Cardiac septum (tissue), 1 donor: ENCODE measurements around the gene MSL2. TPM values are rescaled to one million over a fixed set of nuclear protein-coding genes. Genes with fewer than 3 reads are reported as not detected.
"Not testable (repeated sequence)": the region's sequence is repeated elsewhere in the genome, so short reads cannot be mapped to it uniquely, and the experiment has no call there.

Experiments
- DNase-seq: peaks from one replicate; pipeline ENCODE4 v3.0.0-alpha.2; 2020; ENCODE audit warnings: low spot score
- intact Hi-C: fragments of 100-400 bp; cut with DNase I; formaldehyde crosslinking; loops from one replicate; pipeline ENCODE4 v1.14.0; 2022
- long read RNA-seq: library from polyadenylated mRNA; unstranded; transcript quantifications from one replicate; pipeline ENCODE4 v2.0.0, GENCODE V29; 2021
- total RNA-seq: library from RNA; stranded (reverse); fragmentation: NEBNext Ultra II Directional; extraction: Animal tissue kit (Norgen Biotek cat#: 25700); gene quantifications from one replicate; pipeline ENCODE4 v1.2.1, GENCODE V29; 2021
- donor health status: DM: no; HTN: no; CAD: no.

Gene MSL2
- total RNA-seq = 20.0 TPM
- long read RNA-seq, full-length matches to known transcripts = 3 of 4 reads
- long read RNA-seq, partial matches to known transcripts = 0 of 4 reads
- long read RNA-seq, other reads (novel, unspliced or antisense) = 1 of 4 reads

DNA sequence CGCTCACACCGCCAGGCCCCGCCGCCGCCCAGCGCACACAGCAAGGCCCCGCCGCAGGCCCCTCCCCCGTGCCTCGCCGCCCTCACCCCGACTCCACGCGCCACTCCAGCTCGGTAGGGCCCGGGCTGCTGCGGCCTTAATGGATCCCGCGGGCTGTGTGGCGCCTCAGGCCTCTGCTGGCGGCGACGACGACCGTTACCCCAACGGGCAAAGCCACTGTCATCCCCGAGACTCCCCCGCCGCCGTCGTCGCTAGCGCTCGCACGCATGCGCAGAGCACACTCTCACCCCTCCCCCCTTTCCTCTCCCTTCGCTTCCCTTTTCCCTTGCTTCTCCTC, at the start of gene MSL2:
Gene MSL2, minus strand, starts transcription at position 272 of the 337 bp plus-strand sequence. CDS start 1,222 bp downstream, outside the sequence.
- no peak for DNase-seq
- intact Hi-C loops = loop anchor here (1.0 to 10.0 kb wide), 6 partner anchors 51 to 666 kb away; partner anchors contain the start of genes NCK1, PCCB, PPP2R3A and STAG1

- intact Hi-C loops = no loop called here
Observed at GRCh38 chr3:136245691-136246090, 49.6 kb upstream of the MSL2 start.

GRCh38 chr3:136239094-136239493, 43.0 kb upstream of the MSL2 start:
- intact Hi-C loops = no loop called here
- DNase-seq = no peak

More at GRCh38 chr3:136245691-136246090, 49.6 kb upstream of the MSL2 start:
- no peak for DNase-seq

DNA sequence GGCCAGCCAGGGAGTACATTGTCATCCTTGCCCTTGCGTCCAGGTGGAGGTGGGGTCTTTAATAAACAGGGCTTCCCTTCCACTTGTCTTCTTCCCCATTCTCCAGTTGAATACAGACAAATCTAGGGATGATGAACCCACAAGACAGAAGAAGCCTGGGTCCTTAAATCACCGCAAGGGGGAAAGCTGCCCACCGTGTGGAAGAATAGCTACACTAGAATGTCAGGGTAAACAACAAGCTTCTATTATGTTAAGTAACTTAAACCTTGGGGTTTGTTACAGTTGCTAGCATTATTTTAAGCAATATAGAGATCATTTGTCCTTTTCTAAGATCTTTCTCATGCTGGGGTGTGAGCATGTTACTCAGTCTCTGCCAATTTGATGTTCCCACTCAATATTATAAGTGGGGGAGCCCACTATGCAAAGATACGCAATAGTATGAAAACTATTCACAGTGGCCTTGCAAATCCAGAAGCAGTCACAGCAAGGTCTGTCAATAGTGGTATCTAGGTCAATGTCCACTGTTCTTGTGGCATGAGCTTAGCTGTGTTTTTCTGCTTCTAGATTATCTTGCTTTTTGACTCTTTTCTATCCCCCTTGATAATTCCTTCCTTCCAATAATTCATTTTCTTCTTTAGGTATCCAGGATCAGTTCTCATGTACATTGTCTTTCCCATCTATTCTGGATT, 42.0 kb upstream of the MSL2 start:
- intact Hi-C loops = no loop called here
- DNase-seq = no peak

DNA sequence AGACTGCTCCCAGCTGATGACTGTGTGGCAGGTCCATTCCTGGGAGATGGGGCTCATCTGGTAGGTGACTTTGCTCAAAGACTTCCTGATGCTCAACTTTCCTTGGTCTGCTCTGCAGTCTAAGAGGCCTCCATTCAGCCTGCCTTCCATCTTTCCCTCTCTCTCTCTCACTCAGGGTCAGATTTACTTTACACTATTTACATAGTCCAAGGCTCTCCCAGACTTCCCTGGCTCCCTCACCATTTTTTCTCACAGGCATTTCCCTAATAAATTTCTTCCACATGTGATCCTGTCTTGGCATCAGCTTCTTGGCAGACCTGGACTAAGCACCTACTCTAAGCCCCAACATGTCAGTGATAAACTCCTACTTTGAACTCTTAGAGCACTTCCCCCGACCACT, 41.0 kb upstream of the MSL2 start:
- intact Hi-C loops = no loop called here
- DNase-seq = no peak

- no peak for DNase-seq
- intact Hi-C loops = no loop called here
Observed at GRCh38 chr3:136236109-136236508, 40.0 kb upstream of the MSL2 start.

DNA sequence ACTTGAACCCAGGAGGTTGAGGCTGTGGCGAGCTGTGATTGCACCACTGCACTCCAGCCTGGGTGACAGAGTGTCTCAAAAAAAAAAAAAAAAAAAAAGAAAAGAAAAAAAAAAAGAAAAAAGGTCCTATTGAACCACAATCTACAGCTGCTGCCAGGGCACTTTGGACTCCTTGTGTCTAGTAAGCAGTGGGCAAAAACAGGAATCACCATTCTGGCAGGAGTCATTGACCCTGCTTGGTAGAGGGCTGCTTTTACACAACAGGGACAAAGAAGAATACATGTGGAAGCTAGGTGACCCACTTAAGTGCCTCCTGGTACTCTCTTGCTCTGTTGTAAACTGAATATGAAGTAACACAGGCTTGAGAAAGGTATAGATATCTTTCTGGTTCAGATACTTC, 39.4 kb upstream of the MSL2 start:
- intact Hi-C loops = no loop called here

GRCh38 chr3:136232413-136232812, 36.3 kb upstream of the MSL2 start:
- intact Hi-C loops = no loop called here
- DNase-seq = no peak

More for the DNA sequence above, 39.4 kb upstream of the MSL2 start:
- DNase-seq = no peak

DNA sequence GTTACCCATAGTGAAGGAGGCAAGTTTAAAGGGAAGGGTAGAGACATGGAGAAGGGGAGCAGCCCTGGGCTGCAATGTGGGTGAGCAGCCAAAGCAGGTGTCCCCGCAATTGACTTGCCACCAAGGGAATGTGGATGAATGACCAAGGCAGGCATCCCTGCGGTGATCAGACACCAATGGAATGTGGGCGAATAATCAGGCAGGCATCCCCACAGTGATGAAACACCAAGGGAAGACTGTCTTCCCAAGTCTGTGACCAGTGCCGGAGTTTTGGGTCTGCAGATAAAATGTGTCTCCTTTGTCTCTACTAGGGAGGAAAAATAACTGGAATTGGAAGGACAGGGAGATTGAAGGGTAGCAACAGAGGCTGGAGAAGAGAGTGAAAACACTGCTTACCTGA, 26.6 kb upstream of the MSL2 start:
- DNase-seq, intact Hi-C loops: not testable (repeated sequence)

GRCh38 chr3:136211547-136211946, 15.4 kb upstream of the MSL2 start:
- DNase-seq = no peak
- intact Hi-C loops = no loop called here

GRCh38 chr3:136209921-136210320, 13.8 kb upstream of the MSL2 start:
- intact Hi-C loops = no loop called here

GRCh38 chr3:136207489-136208115, 11.5 kb upstream of the MSL2 start:
- intact Hi-C loops = no loop called here
- no peak for DNase-seq

More at GRCh38 chr3:136209921-136210320, 13.8 kb upstream of the MSL2 start:
- no peak for DNase-seq

- not testable (repeated sequence) for DNase-seq
- intact Hi-C loops = loop anchor here (5.0 to 10.0 kb wide), 4 partner anchors 54 to 663 kb away; partner anchors contain the start of genes NCK1 and PPP2R3A
Observed at GRCh38 chr3:136199219-136199618, 3.1 kb upstream of the MSL2 start.

DNA sequence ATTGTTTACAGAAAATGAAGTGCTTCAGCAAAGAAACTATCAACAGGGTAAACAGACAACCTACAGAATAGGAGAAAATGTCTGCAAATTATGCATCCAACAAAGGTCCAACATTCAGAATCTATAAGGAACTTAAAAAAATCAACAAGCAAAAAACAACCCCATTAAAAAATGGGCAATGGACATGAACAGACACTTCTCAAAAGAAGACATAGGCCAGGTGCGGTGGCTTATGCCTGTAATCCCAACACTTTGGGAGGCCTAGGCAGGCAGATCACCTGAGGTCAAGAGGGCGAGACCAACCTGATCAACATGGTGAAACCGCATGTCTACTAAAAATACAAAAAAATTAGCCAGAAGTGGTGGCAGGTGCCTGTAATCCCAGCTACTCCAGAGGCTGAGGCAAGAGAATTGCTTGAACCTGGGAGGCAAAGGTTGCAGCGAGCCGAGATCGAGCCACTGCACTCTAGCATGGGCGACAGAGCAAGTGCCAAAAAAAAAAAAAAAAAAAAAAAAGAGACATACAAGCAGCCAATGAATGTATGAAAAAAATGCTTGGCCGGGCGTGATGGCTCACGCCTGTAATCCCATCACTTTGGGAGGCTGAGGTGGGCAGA, 2.4 kb upstream of the MSL2 start:
- not testable (repeated sequence) for DNase-seq
- intact Hi-C loops = loop anchor here (5.0 to 10.0 kb wide), 4 partner anchors 54 to 664 kb away; partner anchors contain the start of genes NCK1 and PPP2R3A

- no peak for DNase-seq
- intact Hi-C loops = loop anchor here (5.0 to 10.0 kb wide), 4 partner anchors 52 to 665 kb away; partner anchors contain the start of genes NCK1 and PPP2R3A
Observed at GRCh38 chr3:136197159-136197793, 1.1 kb upstream of the MSL2 start.

DNA sequence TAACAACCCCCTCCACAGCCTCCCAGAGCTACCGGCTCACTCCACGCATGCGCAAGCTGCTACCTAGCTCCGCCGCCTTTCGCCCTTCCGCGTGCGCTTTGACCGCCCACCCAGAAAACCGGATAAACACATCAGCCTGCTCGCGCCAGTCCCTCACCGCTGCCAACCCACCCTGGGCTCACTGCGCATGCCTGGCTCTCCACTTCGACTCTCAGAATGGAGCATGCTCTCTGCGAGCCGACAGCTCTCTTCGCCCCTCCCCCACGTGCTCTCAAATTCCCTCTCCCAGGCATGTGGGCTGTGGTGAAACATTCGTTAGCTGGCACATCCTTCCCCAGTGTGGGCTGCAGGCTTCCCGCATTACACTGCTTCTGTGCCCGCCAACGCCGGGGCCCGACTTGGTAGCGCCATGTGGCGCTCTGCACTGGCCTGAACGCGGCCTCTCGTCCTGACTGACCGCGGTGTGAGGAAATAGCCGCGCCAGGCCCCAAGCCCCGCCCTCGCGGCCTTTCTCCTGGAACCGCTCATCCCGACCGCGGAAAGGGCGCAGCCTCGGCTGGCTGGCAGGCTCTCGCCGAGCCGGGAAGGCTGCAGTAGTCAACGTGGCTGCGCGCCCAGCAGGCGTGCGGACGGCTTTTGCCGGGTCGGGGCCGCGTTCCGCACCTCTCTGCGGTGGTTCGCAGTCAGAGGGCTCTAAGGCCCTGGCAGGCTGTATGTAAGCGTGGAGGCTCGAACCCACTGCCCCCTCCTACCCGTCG, 445 bp upstream of the MSL2 start:
- intact Hi-C loops = loop anchor here (1.0 to 10.0 kb wide), 6 partner anchors 52 to 666 kb away; partner anchors contain the start of genes NCK1, PCCB, PPP2R3A and STAG1
- DNase-seq = peak; percentile 99

DNA sequence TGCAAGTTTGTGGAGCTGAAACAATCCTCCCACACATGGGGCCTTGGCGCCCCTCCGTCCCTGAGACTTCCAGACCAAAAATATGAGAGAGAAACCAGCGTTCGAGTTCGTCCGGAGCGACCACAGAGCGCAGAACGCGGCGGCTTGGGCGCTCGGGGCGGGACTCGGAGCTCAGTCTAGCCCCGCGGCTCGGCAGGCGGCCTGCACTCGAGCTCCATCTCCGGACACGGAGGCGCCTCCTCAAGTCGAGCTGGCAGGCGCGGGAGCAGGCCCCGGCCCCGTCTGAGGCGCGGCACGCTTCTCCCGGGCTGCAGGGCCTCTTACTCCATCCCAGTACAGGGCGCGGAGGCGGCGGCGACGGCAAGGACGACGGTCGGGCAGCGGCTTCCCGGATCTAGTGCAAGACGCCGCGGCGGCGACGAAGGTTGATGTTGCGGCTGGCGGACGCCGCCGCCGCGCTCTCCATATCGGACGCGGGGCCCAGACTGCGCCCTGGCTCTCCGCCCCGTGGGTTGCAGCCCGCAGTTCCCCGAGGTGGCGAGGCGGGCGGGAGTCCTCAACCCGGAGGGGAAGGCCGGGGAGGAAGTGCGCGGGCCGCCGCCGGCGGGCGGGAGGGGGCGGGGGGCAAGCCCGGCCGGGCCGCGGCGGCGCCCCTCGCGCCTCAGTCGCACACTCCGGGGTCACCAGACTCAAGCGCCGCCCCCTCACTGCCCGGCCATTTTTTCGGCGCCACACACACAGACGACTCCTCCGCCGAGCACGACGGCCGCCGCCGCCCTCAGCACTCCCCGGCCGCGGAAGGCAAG, 674 bp downstream of the MSL2 start:
- intact Hi-C loops = loop anchor here (1.0 to 10.0 kb wide), 6 partner anchors 51 to 667 kb away; partner anchors contain the start of genes NCK1, PCCB, PPP2R3A and STAG1
- DNase-seq = peak; percentile 90
